HCT116 (cell line): ENCODE measurements around the gene ACAP3. TPM values are rescaled to one million over a fixed set of nuclear protein-coding genes. Genes with fewer than 3 reads are reported as not detected.
"Not testable (repeated sequence)": the region's sequence is repeated elsewhere in the genome, so short reads cannot be mapped to it uniquely, and the experiment has no call there.

Source experiments
- ATAC-seq: fragments of 200-7000 bp; cut with Tn5 transposase; 2 replicates; pipeline ENCODE4 v1.9.1; 2020; ENCODE audit warnings: mild to moderate bottlenecking, moderate library complexity
- BruUV-seq: library from RNA; stranded (reverse); fragments of 400-500 nt; replicated peaks from 2 replicates; lab custom pipeline; 2021; lab: Mats Ljungman, UMichigan
- CTCF ChIA-PET: fragments of 300-600 bp; sonication (Branson Sonifier 250); formaldehyde crosslinking; loops from one replicate; lab custom pipeline; 2021; ENCODE audit warnings: antibody characterized with exemption; lab: Charles Lee
- POLR2A ChIA-PET: fragments of 300-600, 350-600 bp; sonication (Branson Sonifier 250); formaldehyde crosslinking; loops from one replicate; lab custom pipeline; 2021; ENCODE audit warnings: antibody characterized with exemption; lab: Charles Lee
- RAD21 ChIA-PET, 2 experiments: fragments of 300-600 bp; sonication (Branson Sonifier 250); formaldehyde crosslinking; loops; one replicate each; lab custom pipeline; 2023; ENCODE audit warnings: low total read pairs in 2 of 2; ENCODE audit not compliant: uncharacterized antibody in 2 of 2, unreplicated experiment in 2 of 2, low non-redundant PET in 1 of 2; lab: Charles Lee
- DNase-seq: peaks from one replicate; pipeline ENCODE4 v3.0.0-alpha.2; 2010; ENCODE audit warnings: low read depth, low spot score
- H2AFZ ChIP-seq: fragments of 200-600 bp; shearing (Covaris generic), sonication (generic); 2 replicates; pipeline ENCODE4 v1.6.1; 2017; ENCODE audit warnings: low read depth, mixed run types, mixed read lengths, antibody characterized with exemption, low read length; ENCODE audit not compliant: poor library complexity, severe bottlenecking
- H3K27ac ChIP-seq: 2 replicates; pipeline ENCODE4 v1.5.1; 2012; ENCODE audit warnings: low read depth, low read length
- H3K27me3 ChIP-seq: fragments of 200-600 bp; sonication (generic); 2 replicates; pipeline ENCODE4 v1.6.1; 2016; ENCODE audit warnings: mixed run types, low read length, mixed read lengths; ENCODE audit not compliant: insufficient read depth
- H3K36me3 ChIP-seq, 2 experiments: fragments of 200-500 bp in 1 of 2; fragments of 200-600 bp in 1 of 2; sonication (Bioruptor generic) in 1 of 2; sonication (generic) in 1 of 2; 2 replicates each; pipeline versions ENCODE4 v1.5.1 to v1.6.1; 2014 to 2016; ENCODE audit warnings: low read length in 2 of 2, inconsistent platforms in 1 of 2, mixed read lengths in 1 of 2, mixed run types in 1 of 2; ENCODE audit not compliant: insufficient read depth in 2 of 2, control insufficient read depth in 1 of 2
- H3K4me1 ChIP-seq, 2 experiments: fragments of 200-600 bp in 1 of 2; sonication (generic) in 1 of 2; 2 replicates each; pipeline versions ENCODE4 v1.5.1 to v1.6.1; 2012 to 2017; ENCODE audit warnings: low read length in 2 of 2, inconsistent platforms in 1 of 2, mild to moderate bottlenecking in 1 of 2, mixed read lengths in 1 of 2, mixed run types in 1 of 2, moderate library complexity in 1 of 2; ENCODE audit not compliant: insufficient read depth in 2 of 2, control insufficient read depth in 1 of 2
- H3K4me2 ChIP-seq: fragments of 200-600 bp; sonication (generic); 2 replicates; pipeline ENCODE4 v1.6.1; 2017; ENCODE audit warnings: mixed run types, low read length, mixed read lengths
- H3K4me3 ChIP-seq, 2 experiments: fragments of 200-600 bp in 1 of 2; sonication (generic) in 1 of 2; replicated peaks in 1 of 2; 2 replicates each; pipeline ENCODE4 v1.5.1; 2011 to 2016; ENCODE audit warnings: low read length in 2 of 2, control low read depth in 1 of 2, low read depth in 1 of 2, mild to moderate bottlenecking in 1 of 2, mixed read lengths in 1 of 2, mixed run types in 1 of 2
- H3K79me2 ChIP-seq: fragments of 200-600 bp; sonication (generic); 2 replicates; pipeline ENCODE4 v1.6.1; 2017; ENCODE audit warnings: mild to moderate bottlenecking, mixed run types, low read length, moderate library complexity, mixed read lengths; ENCODE audit not compliant: insufficient read depth
- H3K9ac ChIP-seq: fragments of 200-600 bp; sonication (generic); 2 replicates; pipeline ENCODE4 v1.6.1; 2016; ENCODE audit warnings: low read length, mixed read lengths
- H3K9me2 ChIP-seq: fragments of 200-600 bp; sonication (generic), shearing (Covaris generic); 2 replicates; pipeline ENCODE4 v1.6.1; 2017; ENCODE audit warnings: mixed run types, mild to moderate bottlenecking, moderate library complexity; ENCODE audit not compliant: insufficient read depth
- H3K9me3 ChIP-seq, 2 experiments: fragments of 200-500 bp in 1 of 2; fragments of 200-600 bp in 1 of 2; sonication (Bioruptor generic) in 1 of 2; sonication (generic) in 1 of 2; 2 replicates each; pipeline ENCODE4 v1.6.1; 2014 to 2017; ENCODE audit warnings: low read length in 2 of 2, mixed read lengths in 2 of 2, inconsistent platforms in 1 of 2, low read depth in 1 of 2, mild to moderate bottlenecking in 1 of 2, mixed run types in 1 of 2, moderate library complexity in 1 of 2; ENCODE audit not compliant: control insufficient read depth in 1 of 2, insufficient read depth in 1 of 2
- H4K20me1 ChIP-seq: fragments of 200-600 bp; sonication (generic), shearing (Covaris generic); 2 replicates; pipeline ENCODE4 v1.6.1; 2017; ENCODE audit warnings: mixed run types, mild to moderate bottlenecking, moderate library complexity; ENCODE audit not compliant: insufficient read depth
- CBX3 ChIP-seq: IDR thresholded peaks from 2 replicates; pipeline ENCODE4 v1.6.1; 2012; ENCODE audit warnings: low read depth
- CEBPB ChIP-seq: IDR thresholded peaks from 2 replicates; pipeline ENCODE4 v1.6.1; 2012; ENCODE audit warnings: low read depth
- EZH2 ChIP-seq: fragments of 200-600 bp; sonication (generic); IDR thresholded peaks from 2 replicates; pipeline ENCODE4 v1.6.1; 2017; ENCODE audit warnings: antibody characterized with exemption, mixed run types
- EZH2phosphoT487 ChIP-seq: fragments of 200-600 bp; IDR thresholded peaks from 2 replicates; pipeline ENCODE4 v1.6.1; 2018; ENCODE audit warnings: antibody characterized with exemption, borderline replicate concordance
- FOSL1 ChIP-seq: IDR thresholded peaks from 2 replicates; pipeline ENCODE4 v1.6.1; 2012; ENCODE audit warnings: low read depth
- JUND ChIP-seq: IDR thresholded peaks from 2 replicates; pipeline ENCODE4 v1.6.1; 2012
- POLR2A ChIP-seq: IDR thresholded peaks from 2 replicates; pipeline ENCODE4 v1.7.0; 2011; ENCODE audit warnings: borderline replicate concordance; ENCODE audit not compliant: insufficient read depth, insufficient read length; ENCODE audit errors: extremely low read depth
- POLR2AphosphoS5 ChIP-seq: IDR thresholded peaks from 2 replicates; pipeline ENCODE4 v1.6.1; 2011; ENCODE audit warnings: mild to moderate bottlenecking, low read depth, low read length, moderate library complexity
- SP1 ChIP-seq: IDR thresholded peaks from 2 replicates; pipeline ENCODE4 v1.6.1; 2012; ENCODE audit warnings: low read depth
- YY1 ChIP-seq: IDR thresholded peaks from 2 replicates; pipeline ENCODE4 v1.6.1; 2011; ENCODE audit warnings: low read length, low read depth, moderate library complexity, mild to moderate bottlenecking; ENCODE audit not compliant: insufficient replicate concordance; ENCODE audit errors: extremely low read depth
- intact Hi-C: fragments of 100-400 bp; cut with micrococcal nuclease; formaldehyde crosslinking; loops from 2 replicates; pipeline ENCODE4 v1.10.0; 2022
- total RNA-seq: library from RNA; stranded (reverse); gene quantifications from one replicate; pipeline ENCODE4 v1.2.1, GENCODE V29; 2021; ENCODE audit not compliant: unreplicated experiment
- TF ChIP-seq, protein P1 (sequence below): IDR thresholded peaks from 2 replicates; pipeline ENCODE4 v1.6.1; 2011; ENCODE audit warnings: mild to moderate bottlenecking, low read length, moderate library complexity; ENCODE audit not compliant: insufficient replicate concordance; ENCODE audit errors: extremely low read depth
- TF ChIP-seq, protein P2 (sequence below): IDR thresholded peaks from 2 replicates; pipeline ENCODE4 v1.6.1; 2012
- TF ChIP-seq, protein P3 (sequence below), 3 experiments: fragments of 200-600 bp in 1 of 3; sonication (generic) in 1 of 3; IDR thresholded peaks in 2 of 3; conservative IDR thresholded peaks in 1 of 3; 2 replicates each; pipeline ENCODE4 v1.5.1; 2012 to 2017; ENCODE audit warnings: low read depth in 2 of 3, low read length in 2 of 3, antibody characterized with exemption in 1 of 3, borderline replicate concordance in 1 of 3, control low read depth in 1 of 3, mild to moderate bottlenecking in 1 of 3, mixed read lengths in 1 of 3, mixed run types in 1 of 3, moderate library complexity in 1 of 3; ENCODE audit not compliant: insufficient read depth in 1 of 3
- TF ChIP-seq, protein P4 (sequence below): IDR thresholded peaks from 2 replicates; pipeline ENCODE4 v1.6.1; 2012

ACAP3 gene
- total RNA-seq, 1 experiment from 2014 or later = 38.8 TPM

DNA sequence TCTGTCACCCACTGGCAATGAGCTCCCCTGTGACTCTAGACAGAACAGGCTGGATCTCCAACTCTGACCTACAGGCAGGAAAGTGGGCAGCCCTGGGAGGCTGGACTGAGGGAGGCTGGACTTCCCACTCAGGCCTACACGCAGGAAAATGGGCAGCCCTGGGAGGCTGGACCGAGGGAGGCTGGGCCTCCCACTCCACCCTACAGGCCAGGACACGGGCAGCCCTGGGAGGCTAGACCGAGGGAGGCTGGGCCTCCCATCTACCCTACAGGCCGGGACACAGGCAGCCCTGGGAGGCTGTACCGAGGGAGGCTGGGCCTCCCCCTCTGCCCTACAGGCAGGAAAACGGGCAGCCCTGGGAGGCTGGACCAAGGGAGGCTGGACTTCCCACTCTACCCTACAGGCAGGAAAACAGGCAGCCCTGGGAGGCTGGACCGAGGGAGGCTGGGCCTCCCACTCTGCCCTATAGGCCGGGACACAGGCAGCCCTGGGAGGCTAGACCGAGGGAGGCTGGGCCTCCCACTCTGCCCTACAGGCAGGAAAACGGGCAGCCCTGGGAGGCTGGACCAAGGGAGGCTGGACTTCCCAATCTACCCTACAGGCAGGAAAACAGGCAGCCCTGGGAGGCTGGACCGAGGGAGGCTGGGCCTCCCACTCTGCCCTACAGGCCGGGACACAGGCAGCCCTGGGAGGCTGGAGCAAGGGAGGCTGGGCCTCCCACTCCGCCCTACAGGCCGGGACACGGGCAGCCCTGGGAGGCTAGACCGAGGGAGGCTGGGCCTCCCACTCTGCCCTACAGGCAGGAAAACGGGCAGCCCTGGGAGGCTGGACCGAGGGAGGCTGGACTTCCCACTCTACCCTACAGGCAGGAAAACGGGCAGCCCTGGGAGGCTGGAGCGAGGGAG lies 59.5 kb downstream of the ACAP3 start:
- H3K9me2 ChIP-seq, BruUV-seq, RAD21 ChIA-PET: not testable (repeated sequence)

DNA sequence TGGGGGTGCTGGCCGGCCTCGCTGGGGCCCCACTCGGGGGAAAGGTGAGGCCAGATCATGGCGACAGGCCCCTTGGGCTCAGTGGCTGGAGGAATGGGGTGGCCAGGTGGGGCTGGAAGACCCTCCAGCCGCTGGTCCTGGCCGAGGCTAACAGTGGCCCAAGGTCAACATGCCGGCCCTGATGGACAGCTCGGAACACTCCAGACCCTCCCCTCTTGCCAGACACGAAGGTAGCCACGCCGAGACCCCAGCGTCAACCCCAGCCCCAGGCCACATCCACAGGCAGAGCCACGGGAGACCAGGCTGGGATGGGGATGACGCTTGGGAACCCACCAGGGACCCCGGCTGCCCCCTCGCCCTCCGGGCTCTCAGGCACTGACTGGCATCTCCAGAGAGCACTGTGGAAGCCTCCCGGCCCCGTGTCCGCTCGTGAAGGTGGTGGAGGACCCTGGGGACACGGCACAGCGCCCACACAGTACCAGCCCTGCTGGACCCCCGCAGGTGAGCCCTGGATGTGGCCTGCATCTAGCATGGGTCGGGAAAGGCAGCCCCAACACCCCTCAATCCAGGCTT lies 60.3 kb downstream of the ACAP3 start:
- H3K4me1 ChIP-seq = peaks cover 4 to 17% of the 10 kb centered on the region in 2 experiments; a peak in 3 of 4 replicates
- H3K9me2 ChIP-seq = no peaks in the 10 kb centered on the region
- ATAC-seq (no peak), DNase-seq (no peak)
- RAD21 ChIA-PET = no interaction called here
- CTCF ChIA-PET = no interaction called here
- H3K4me3 ChIP-seq = no peak overlapping the region
- H3K9ac ChIP-seq = no peak overlapping the region
- no TSS peak for BruUV-seq
- H3K36me3 ChIP-seq = no peaks in the 10 kb centered on the region
- H2AFZ ChIP-seq = no peak overlapping the region
- intact Hi-C loops = no loop called here
- H3K79me2 ChIP-seq = no peaks in the 10 kb centered on the region
- no peaks in the 10 kb centered on the region for H4K20me1 ChIP-seq
- no peaks in the 10 kb centered on the region for H3K27me3 ChIP-seq
- POLR2A ChIA-PET = interaction anchor here (0.8 kb wide), 1 partner anchor 25 kb away, joined by 3 read pairs; no protein-coding TSS in a partner anchor
- no peaks in the 10 kb centered on the region for H3K9me3 ChIP-seq
- no peak overlapping the region for H3K4me2 ChIP-seq
- no peak overlapping the region; the same call in 1 of the 2 replicates for H3K27ac ChIP-seq
- TF ChIP-seq EZH2phosphoT487 (no peak), CBX3 (no peak), SP1 (no peak), FOSL1 (no peak), CEBPB (no peak), EZH2 (no peak), YY1 (no peak), JUND (no peak), POLR2A (no peak), POLR2AphosphoS5 (no peak)
- TF ChIP-seq, protein P1, sequence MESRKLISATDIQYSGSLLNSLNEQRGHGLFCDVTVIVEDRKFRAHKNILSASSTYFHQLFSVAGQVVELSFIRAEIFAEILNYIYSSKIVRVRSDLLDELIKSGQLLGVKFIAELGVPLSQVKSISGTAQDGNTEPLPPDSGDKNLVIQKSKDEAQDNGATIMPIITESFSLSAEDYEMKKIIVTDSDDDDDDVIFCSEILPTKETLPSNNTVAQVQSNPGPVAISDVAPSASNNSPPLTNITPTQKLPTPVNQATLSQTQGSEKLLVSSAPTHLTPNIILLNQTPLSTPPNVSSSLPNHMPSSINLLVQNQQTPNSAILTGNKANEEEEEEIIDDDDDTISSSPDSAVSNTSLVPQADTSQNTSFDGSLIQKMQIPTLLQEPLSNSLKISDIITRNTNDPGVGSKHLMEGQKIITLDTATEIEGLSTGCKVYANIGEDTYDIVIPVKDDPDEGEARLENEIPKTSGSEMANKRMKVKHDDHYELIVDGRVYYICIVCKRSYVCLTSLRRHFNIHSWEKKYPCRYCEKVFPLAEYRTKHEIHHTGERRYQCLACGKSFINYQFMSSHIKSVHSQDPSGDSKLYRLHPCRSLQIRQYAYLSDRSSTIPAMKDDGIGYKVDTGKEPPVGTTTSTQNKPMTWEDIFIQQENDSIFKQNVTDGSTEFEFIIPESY = no peak
- TF ChIP-seq, protein P2, sequence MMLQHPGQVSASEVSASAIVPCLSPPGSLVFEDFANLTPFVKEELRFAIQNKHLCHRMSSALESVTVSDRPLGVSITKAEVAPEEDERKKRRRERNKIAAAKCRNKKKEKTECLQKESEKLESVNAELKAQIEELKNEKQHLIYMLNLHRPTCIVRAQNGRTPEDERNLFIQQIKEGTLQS = no peak
- TF ChIP-seq, protein P3, sequence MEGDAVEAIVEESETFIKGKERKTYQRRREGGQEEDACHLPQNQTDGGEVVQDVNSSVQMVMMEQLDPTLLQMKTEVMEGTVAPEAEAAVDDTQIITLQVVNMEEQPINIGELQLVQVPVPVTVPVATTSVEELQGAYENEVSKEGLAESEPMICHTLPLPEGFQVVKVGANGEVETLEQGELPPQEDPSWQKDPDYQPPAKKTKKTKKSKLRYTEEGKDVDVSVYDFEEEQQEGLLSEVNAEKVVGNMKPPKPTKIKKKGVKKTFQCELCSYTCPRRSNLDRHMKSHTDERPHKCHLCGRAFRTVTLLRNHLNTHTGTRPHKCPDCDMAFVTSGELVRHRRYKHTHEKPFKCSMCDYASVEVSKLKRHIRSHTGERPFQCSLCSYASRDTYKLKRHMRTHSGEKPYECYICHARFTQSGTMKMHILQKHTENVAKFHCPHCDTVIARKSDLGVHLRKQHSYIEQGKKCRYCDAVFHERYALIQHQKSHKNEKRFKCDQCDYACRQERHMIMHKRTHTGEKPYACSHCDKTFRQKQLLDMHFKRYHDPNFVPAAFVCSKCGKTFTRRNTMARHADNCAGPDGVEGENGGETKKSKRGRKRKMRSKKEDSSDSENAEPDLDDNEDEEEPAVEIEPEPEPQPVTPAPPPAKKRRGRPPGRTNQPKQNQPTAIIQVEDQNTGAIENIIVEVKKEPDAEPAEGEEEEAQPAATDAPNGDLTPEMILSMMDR (IDR thresholded peaks at IDR 0.05 in 2 of 3, conservative IDR thresholded peaks at IDR 0.05 in 1 of 3; ENCODE audit: borderline replicate concordance in 1 of 3, insufficient read depth in 1 of 3, low read depth in 2 of 3, low read length in 2 of 3) = no peak
- TF ChIP-seq, protein P4, sequence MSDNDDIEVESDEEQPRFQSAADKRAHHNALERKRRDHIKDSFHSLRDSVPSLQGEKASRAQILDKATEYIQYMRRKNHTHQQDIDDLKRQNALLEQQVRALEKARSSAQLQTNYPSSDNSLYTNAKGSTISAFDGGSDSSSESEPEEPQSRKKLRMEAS = no peak

More for the DNA sequence above, 59.5 kb downstream of the ACAP3 start:
- H3K36me3 ChIP-seq, H3K79me2 ChIP-seq, intact Hi-C loops, H3K9me3 ChIP-seq, H3K4me3 ChIP-seq, H3K27ac ChIP-seq, H3K4me2 ChIP-seq, DNase-seq, ATAC-seq, H3K27me3 ChIP-seq, H2AFZ ChIP-seq, CTCF ChIA-PET, H3K9ac ChIP-seq, H4K20me1 ChIP-seq: not testable (repeated sequence)
- H3K4me1 ChIP-seq = peaks cover 4 to 17% of the 10 kb centered on the region in 2 experiments; a peak in 3 of 4 replicates
- POLR2A ChIA-PET = interaction anchor here (0.8 kb wide), 1 partner anchor 26 kb away, joined by 3 read pairs; no protein-coding TSS in a partner anchor
